HepG2 (cell line): ENCODE measurements around the gene KIAA0232. TPM values are rescaled to one million over a fixed set of nuclear protein-coding genes. Genes with fewer than 3 reads are reported as not detected.
A peak's percentile ranks its signal among the peaks of the same experiment; 100 is the strongest.

Experiments
- ARHGAP35 ChIP-seq: sonication (generic); formaldehyde crosslinking; IDR thresholded peaks from 2 replicates; pipeline ENCODE4 v1.9.0; 2022; ENCODE audit warnings: mild to moderate bottlenecking, inconsistent platforms, moderate library complexity, missing genetic modification reagents, borderline replicate concordance
- DR1 ChIP-seq: sonication (generic); formaldehyde crosslinking; IDR thresholded peaks from 2 replicates; pipeline ENCODE4 v1.8.0; 2021; ENCODE audit warnings: mild to moderate bottlenecking, missing genetic modification reagents, inconsistent platforms
- HOXA3 ChIP-seq: sonication (generic); formaldehyde crosslinking; IDR thresholded peaks from 2 replicates; pipeline ENCODE4 v1.5.0; 2020; ENCODE audit warnings: missing genetic modification reagents
- HOXA9 ChIP-seq: sonication (generic); formaldehyde crosslinking; IDR thresholded peaks from 2 replicates; pipeline ENCODE4 v1.8.1; 2022; ENCODE audit warnings: missing genetic modification reagents, mild to moderate bottlenecking, moderate library complexity, borderline replicate concordance
- HOXD1 ChIP-seq: sonication (generic); formaldehyde crosslinking; IDR thresholded peaks from 2 replicates; pipeline ENCODE4 v1.5.0; 2020; ENCODE audit warnings: missing genetic modification reagents
- MED8 ChIP-seq: sonication (generic); formaldehyde crosslinking; IDR thresholded peaks from 2 replicates; pipeline ENCODE4 v1.8.1; 2023; ENCODE audit warnings: mild to moderate bottlenecking, missing genetic modification reagents; ENCODE audit not compliant: insufficient replicate concordance
- MYC ChIP-seq: sonication (generic); formaldehyde crosslinking; IDR thresholded peaks from 2 replicates; pipeline ENCODE4 v1.9.0; 2021; ENCODE audit warnings: missing genetic modification reagents, borderline replicate concordance
- NCOA2 ChIP-seq: sonication (generic); formaldehyde crosslinking; IDR thresholded peaks from 2 replicates; pipeline ENCODE4 v1.8.0; 2022; ENCODE audit warnings: inconsistent platforms
- RARG ChIP-seq: sonication (generic); formaldehyde crosslinking; IDR thresholded peaks from 2 replicates; pipeline ENCODE4 v1.4.0; 2020; ENCODE audit warnings: low read depth, mild to moderate bottlenecking, missing genetic modification reagents
- SALL2 ChIP-seq: sonication (generic); formaldehyde crosslinking; IDR thresholded peaks from 2 replicates; pipeline ENCODE4 v1.8.1; 2023; ENCODE audit warnings: mild to moderate bottlenecking, missing genetic modification reagents, inconsistent platforms
- SP1 ChIP-seq, 2 experiments: fragments of 450-650 bp in 1 of 2; sonication (generic) in 1 of 2; formaldehyde crosslinking in 1 of 2; IDR thresholded peaks; 2 replicates each; pipeline versions ENCODE4 v1.4.0 to v1.6.1; 2016 to 2020; ENCODE audit warnings: missing genetic modification reagents in 1 of 2
- TARDBP ChIP-seq: sonication (generic); formaldehyde crosslinking; IDR thresholded peaks from 2 replicates; pipeline ENCODE4 v1.8.0; 2022; ENCODE audit warnings: mild to moderate bottlenecking, missing genetic modification reagents
- TOPORS ChIP-seq: sonication (generic); formaldehyde crosslinking; IDR thresholded peaks from 2 replicates; pipeline ENCODE4 v1.8.0; 2023; ENCODE audit warnings: mild to moderate bottlenecking, missing genetic modification reagents
- TSC22D2 ChIP-seq: sonication (generic); formaldehyde crosslinking; IDR thresholded peaks from 2 replicates; pipeline ENCODE4 v1.5.1; 2020; ENCODE audit warnings: missing genetic modification reagents, mild to moderate bottlenecking, borderline replicate concordance
- YEATS2 ChIP-seq: sonication (generic); formaldehyde crosslinking; IDR thresholded peaks from 2 replicates; pipeline ENCODE4 v1.4.0; 2020; ENCODE audit warnings: missing genetic modification reagents, borderline replicate concordance
- ZBTB3 ChIP-seq: sonication (generic); formaldehyde crosslinking; IDR thresholded peaks from 2 replicates; pipeline ENCODE4 v1.4.0; 2020; ENCODE audit warnings: low read depth, mild to moderate bottlenecking, moderate library complexity, missing genetic modification reagents, borderline replicate concordance
- ZFP41 ChIP-seq: sonication (generic); formaldehyde crosslinking; IDR thresholded peaks from 2 replicates; pipeline ENCODE4 v1.4.0; 2020; ENCODE audit warnings: mild to moderate bottlenecking, missing genetic modification reagents, borderline replicate concordance
- ZFYVE20 ChIP-seq: sonication (generic); formaldehyde crosslinking; IDR thresholded peaks from 2 replicates; pipeline ENCODE4 v1.8.0; 2023; ENCODE audit warnings: low read depth, mild to moderate bottlenecking, moderate library complexity, missing genetic modification reagents, borderline replicate concordance
- ZNF20 ChIP-seq: sonication (generic); formaldehyde crosslinking; IDR thresholded peaks from 2 replicates; pipeline ENCODE4 v1.4.0; 2020; ENCODE audit warnings: mild to moderate bottlenecking, moderate library complexity, missing genetic modification reagents
- ZNF331 ChIP-seq: sonication (generic); formaldehyde crosslinking; IDR thresholded peaks from 2 replicates; pipeline ENCODE4 v1.4.0; 2020; ENCODE audit warnings: missing genetic modification reagents
- ZNF33A ChIP-seq: sonication (generic); formaldehyde crosslinking; IDR thresholded peaks from 2 replicates; pipeline ENCODE4 v1.5.1; 2020; ENCODE audit warnings: missing genetic modification reagents, mild to moderate bottlenecking, moderate library complexity, borderline replicate concordance
- ZNF549 ChIP-seq: sonication (generic); formaldehyde crosslinking; IDR thresholded peaks from 2 replicates; pipeline ENCODE4 v1.5.0; 2020; ENCODE audit warnings: missing genetic modification reagents
- ZNF558 ChIP-seq: sonication (generic); formaldehyde crosslinking; IDR thresholded peaks from 2 replicates; pipeline ENCODE4 v1.9.0; 2022; ENCODE audit warnings: mild to moderate bottlenecking, missing genetic modification reagents, borderline replicate concordance
- ZNF678 ChIP-seq: sonication (generic); formaldehyde crosslinking; IDR thresholded peaks from 2 replicates; pipeline ENCODE4 v1.4.0; 2020; ENCODE audit warnings: mild to moderate bottlenecking, missing genetic modification reagents
- ZSCAN30 ChIP-seq: sonication (generic); formaldehyde crosslinking; IDR thresholded peaks from 2 replicates; pipeline ENCODE4 v1.5.0; 2020; ENCODE audit warnings: mild to moderate bottlenecking, missing genetic modification reagents
- polyA plus RNA-seq, 8 experiments: library from polyadenylated mRNA; depleted of rRNA in 3 of 8; stranded (reverse) in 7 of 8; unstranded in 1 of 8; fragments of >200 nt; fragmentation: Illumina TruSeq in 4 of 8; extraction: Trizol in 4 of 8; gene quantifications; 2 replicates each; pipeline versions ENCODE4 v1.2.1 to v1.2.3, GENCODE V29; 2011 to 2016; ENCODE audit warnings: low read depth in 4 of 8, missing spikeins in 1 of 8, mixed read lengths in 1 of 8; ENCODE audit not compliant: insufficient read depth in 1 of 8
- total RNA-seq, 5 experiments: library from RNA; depleted of rRNA; stranded (reverse); fragments of >200 nt; fragmentation: Illumina TruSeq; extraction: Trizol; gene quantifications; 2 replicates each; pipeline ENCODE4 v1.2.3, GENCODE V29; 2016; ENCODE audit warnings: low read depth in 1 of 5
- TF ChIP-seq, protein P1 (sequence below): fragments of 450-650 bp; IDR thresholded peaks from 2 replicates; pipeline ENCODE4 v1.6.1; 2016
- TF ChIP-seq, protein P2 (sequence below): sonication (generic); formaldehyde crosslinking; IDR thresholded peaks from 2 replicates; pipeline ENCODE4 v1.4.0; 2020; ENCODE audit warnings: missing genetic modification reagents, mild to moderate bottlenecking, borderline replicate concordance

The KIAA0232 gene
- total and polyA plus RNA-seq, 2 of the 13 experiments (the other 11 are each of a cell fraction or from before 2014, with no cell fraction given), result 7.8 to 17.1 TPM

DNA sequence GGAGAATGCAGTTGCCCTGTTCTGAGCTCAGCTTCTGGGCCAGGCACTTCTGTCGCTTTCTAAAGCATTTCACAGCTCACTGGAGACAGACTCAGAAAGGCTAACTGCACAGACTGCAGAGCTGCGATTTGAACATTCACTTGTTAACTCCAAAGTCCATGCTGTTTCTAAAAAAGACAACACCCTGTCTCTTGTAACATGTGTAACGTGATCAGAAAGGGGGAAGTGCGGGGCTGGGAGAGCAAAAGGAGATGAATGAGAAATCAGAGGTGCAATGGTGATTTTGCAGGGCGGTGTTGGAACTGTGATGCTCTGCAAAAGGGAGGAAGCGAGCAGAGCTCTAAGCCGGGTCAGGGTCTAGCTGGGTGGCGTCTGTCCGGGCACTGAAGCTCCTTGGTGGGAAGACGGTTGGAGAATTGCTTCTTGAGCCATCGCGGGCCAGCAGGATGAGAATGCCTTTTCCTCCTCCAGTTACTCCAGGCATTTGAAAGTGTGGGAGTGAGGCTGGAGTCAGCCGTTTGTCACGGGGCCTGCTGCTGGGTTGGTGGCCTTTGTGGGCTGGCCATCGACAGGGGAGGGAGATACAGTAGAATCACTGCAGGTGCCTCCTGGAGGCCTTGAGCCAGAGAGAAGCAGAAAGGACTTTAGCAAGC lies 147.4 kb downstream of the KIAA0232 start (continued):
- TF ChIP-seq, protein P1, sequence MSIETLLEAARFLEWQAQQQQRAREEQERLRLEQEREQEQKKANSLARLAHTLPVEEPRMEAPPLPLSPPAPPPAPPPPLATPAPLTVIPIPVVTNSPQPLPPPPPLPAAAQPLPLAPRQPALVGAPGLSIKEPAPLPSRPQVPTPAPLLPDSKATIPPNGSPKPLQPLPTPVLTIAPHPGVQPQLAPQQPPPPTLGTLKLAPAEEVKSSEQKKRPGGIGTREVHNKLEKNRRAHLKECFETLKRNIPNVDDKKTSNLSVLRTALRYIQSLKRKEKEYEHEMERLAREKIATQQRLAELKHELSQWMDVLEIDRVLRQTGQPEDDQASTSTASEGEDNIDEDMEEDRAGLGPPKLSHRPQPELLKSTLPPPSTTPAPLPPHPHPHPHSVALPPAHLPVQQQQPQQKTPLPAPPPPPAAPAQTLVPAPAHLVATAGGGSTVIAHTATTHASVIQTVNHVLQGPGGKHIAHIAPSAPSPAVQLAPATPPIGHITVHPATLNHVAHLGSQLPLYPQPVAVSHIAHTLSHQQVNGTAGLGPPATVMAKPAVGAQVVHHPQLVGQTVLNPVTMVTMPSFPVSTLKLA, result peak; percentile 62
- no peak for TF ChIP-seq TSC22D2 (CRISPR knock-in tag)
- TF ChIP-seq ARHGAP35 (CRISPR knock-in tag), result no peak; the same call in 1 of the 2 replicates
- no peak for TF ChIP-seq ZFP41
- TF ChIP-seq MED8 (CRISPR knock-in tag), result no peak
- no peak for TF ChIP-seq SP1 (IDR thresholded peaks at IDR 0.05)
- no peak for TF ChIP-seq SP1 (CRISPR knock-in tag; IDR thresholded peaks at IDR 0.05)
- TF ChIP-seq HOXD1 (CRISPR knock-in tag), result no peak
- TF ChIP-seq, protein P2, sequence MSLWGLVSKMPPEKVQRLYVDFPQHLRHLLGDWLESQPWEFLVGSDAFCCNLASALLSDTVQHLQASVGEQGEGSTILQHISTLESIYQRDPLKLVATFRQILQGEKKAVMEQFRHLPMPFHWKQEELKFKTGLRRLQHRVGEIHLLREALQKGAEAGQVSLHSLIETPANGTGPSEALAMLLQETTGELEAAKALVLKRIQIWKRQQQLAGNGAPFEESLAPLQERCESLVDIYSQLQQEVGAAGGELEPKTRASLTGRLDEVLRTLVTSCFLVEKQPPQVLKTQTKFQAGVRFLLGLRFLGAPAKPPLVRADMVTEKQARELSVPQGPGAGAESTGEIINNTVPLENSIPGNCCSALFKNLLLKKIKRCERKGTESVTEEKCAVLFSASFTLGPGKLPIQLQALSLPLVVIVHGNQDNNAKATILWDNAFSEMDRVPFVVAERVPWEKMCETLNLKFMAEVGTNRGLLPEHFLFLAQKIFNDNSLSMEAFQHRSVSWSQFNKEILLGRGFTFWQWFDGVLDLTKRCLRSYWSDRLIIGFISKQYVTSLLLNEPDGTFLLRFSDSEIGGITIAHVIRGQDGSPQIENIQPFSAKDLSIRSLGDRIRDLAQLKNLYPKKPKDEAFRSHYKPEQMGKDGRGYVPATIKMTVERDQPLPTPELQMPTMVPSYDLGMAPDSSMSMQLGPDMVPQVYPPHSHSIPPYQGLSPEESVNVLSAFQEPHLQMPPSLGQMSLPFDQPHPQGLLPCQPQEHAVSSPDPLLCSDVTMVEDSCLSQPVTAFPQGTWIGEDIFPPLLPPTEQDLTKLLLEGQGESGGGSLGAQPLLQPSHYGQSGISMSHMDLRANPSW (CRISPR knock-in tag), result no peak
- no peak for TF ChIP-seq SALL2 (CRISPR knock-in tag)
- no peak for TF ChIP-seq HOXA9 (CRISPR knock-in tag)
- no peak for TF ChIP-seq ZBTB3 (CRISPR knock-in tag)
- TF ChIP-seq HOXA3 (CRISPR knock-in tag), result peak; percentile 11; the same call in 1 of the 2 replicates
- no peak for TF ChIP-seq TARDBP (CRISPR knock-in tag)
- 0 out of 2 replicates have a peak, but pooled peaks have one; percentile 28 for TF ChIP-seq NCOA2
- TF ChIP-seq RARG (CRISPR knock-in tag), result no peak
- no peak for TF ChIP-seq ZNF20
- TF ChIP-seq YEATS2 (CRISPR knock-in tag), result no peak
- TF ChIP-seq ZSCAN30 (CRISPR knock-in tag), result no peak
- no peak for TF ChIP-seq ZFYVE20 (CRISPR knock-in tag)
- TF ChIP-seq ZNF678, result no peak
- TF ChIP-seq TOPORS (CRISPR knock-in tag), result no peak
- TF ChIP-seq ZNF549 (CRISPR knock-in tag), result no peak
- no peak for TF ChIP-seq ZNF558 (CRISPR knock-in tag)
- no peak for TF ChIP-seq ZNF33A (CRISPR knock-in tag)
- no peak for TF ChIP-seq MYC (CRISPR knock-in tag)
- TF ChIP-seq DR1 (CRISPR knock-in tag), result no peak
- peak; percentile 33; the same call in 1 of the 2 replicates for TF ChIP-seq ZNF331
